Sigmoid colon (tissue), 3 donors: ENCODE results near the gene LRRK2.

ENCODE experiments used
- POLR2A ChIP-seq, 2 donors: fragments of 450-650 bp; IDR thresholded peaks; one replicate each; pipeline ENCODE4 v1.6.1; 2016; ENCODE audit warnings: antibody characterized with exemption in 2 of 2, mild to moderate bottlenecking in 2 of 2, moderate library complexity in 2 of 2
- TF ChIP-seq, protein P1 (sequence below), 4 experiments: fragments of 450-650 bp in 3 of 4; fragments of 200-600 bp in 1 of 4; IDR thresholded peaks; one replicate each; pipeline ENCODE4 v1.5.1; 2016 to 2019; ENCODE audit warnings: antibody characterized with exemption in 4 of 4, mild to moderate bottlenecking in 3 of 4, moderate library complexity in 2 of 4

GRCh38 chr12:40338071-40338470, 113.3 kb downstream of the LRRK2 start:
- TF ChIP-seq POLR2A (IDR thresholded peaks at IDR 0.05), result no peak
- TF ChIP-seq, protein P1, sequence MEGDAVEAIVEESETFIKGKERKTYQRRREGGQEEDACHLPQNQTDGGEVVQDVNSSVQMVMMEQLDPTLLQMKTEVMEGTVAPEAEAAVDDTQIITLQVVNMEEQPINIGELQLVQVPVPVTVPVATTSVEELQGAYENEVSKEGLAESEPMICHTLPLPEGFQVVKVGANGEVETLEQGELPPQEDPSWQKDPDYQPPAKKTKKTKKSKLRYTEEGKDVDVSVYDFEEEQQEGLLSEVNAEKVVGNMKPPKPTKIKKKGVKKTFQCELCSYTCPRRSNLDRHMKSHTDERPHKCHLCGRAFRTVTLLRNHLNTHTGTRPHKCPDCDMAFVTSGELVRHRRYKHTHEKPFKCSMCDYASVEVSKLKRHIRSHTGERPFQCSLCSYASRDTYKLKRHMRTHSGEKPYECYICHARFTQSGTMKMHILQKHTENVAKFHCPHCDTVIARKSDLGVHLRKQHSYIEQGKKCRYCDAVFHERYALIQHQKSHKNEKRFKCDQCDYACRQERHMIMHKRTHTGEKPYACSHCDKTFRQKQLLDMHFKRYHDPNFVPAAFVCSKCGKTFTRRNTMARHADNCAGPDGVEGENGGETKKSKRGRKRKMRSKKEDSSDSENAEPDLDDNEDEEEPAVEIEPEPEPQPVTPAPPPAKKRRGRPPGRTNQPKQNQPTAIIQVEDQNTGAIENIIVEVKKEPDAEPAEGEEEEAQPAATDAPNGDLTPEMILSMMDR (IDR thresholded peaks at IDR 0.05), result no peak
